ENCODE measurements around the gene ERAP2.

GRCh38 chr5:96844481-96844990, 31.8 kb upstream of the ERAP2 start:
- TF ChIP-seq POLR2A (IDR thresholded peaks at IDR 0.05; ENCODE audit: low read depth, low read length) (no peak), E2F4 (IDR thresholded peaks at IDR 0.05; ENCODE audit: low read depth, low read length) (no peak), SPI1 (IDR thresholded peaks at IDR 0.05; ENCODE audit: borderline replicate concordance, insufficient read depth, low read depth, low read length) (no peak), CTCF (IDR thresholded peaks at IDR 0.05 in 2 of 3, conservative IDR thresholded peaks at IDR 0.05 in 1 of 3; ENCODE audit: control insufficient read depth in 2 of 3, extremely low read depth in 1 of 3, insufficient read depth in 1 of 3, low read depth in 3 of 3, low read length in 3 of 3) (no peak), RFX5 (IDR thresholded peaks at IDR 0.05; ENCODE audit: low read depth, low read length) (no peak), GABPA (IDR thresholded peaks at IDR 0.05; ENCODE audit: low read depth) (no peak), RUNX3 (IDR thresholded peaks at IDR 0.05; ENCODE audit: low read length) (no peak)

Measured in GM12878 (cell line).